ENCODE measurements around the gene GMEB2. TPM values are rescaled to one million over a fixed set of nuclear protein-coding genes. Genes with fewer than 3 reads are reported as not detected.
"Not testable (repeated sequence)": the region's sequence is repeated elsewhere in the genome, so short reads cannot be mapped to it uniquely, and the experiment has no call there.

GMEB2 gene
- total RNA-seq, 1 donor from 2014 or later = 10.0 TPM

GRCh38 chr20:63573647-63574131 is 53.2 kb downstream of the GMEB2 start:
- DNase-seq (ENCODE audit: low read depth, low spot score) = no peak

GRCh38 chr20:63572788-63573646 is 53.9 kb downstream of the GMEB2 start:
- DNase-seq (ENCODE audit: low read depth, low spot score) = no peak

- no peak for DNase-seq (ENCODE audit: low read depth, low spot score)
Observed at GRCh38 chr20:63572071-63572787, 54.7 kb downstream of the GMEB2 start.

- not testable (repeated sequence) for DNase-seq (ENCODE audit: low read depth, low spot score)
Observed at GRCh38 chr20:63571087-63571478, 55.8 kb downstream of the GMEB2 start.

GRCh38 chr20:63570281-63571086 is 56.4 kb downstream of the GMEB2 start:
- DNase-seq (ENCODE audit: low read depth, low spot score) = no peak

GRCh38 chr20:63568986-63569949 is 57.6 kb downstream of the GMEB2 start:
- DNase-seq (ENCODE audit: low read depth, low spot score) = no peak

- no peak for DNase-seq (ENCODE audit: low read depth, low spot score)
Observed at GRCh38 chr20:63568170-63568981, 58.5 kb downstream of the GMEB2 start.

GRCh38 chr20:63567386-63568169 is 59.3 kb downstream of the GMEB2 start:
- DNase-seq (ENCODE audit: low read depth, low spot score) = no peak

- no peak for DNase-seq (ENCODE audit: low read depth, low spot score)
Observed at GRCh38 chr20:63567136-63567385, 59.8 kb downstream of the GMEB2 start.

- DNase-seq (ENCODE audit: low read depth, low spot score) = no peak
Observed at GRCh38 chr20:63566395-63567135, 60.3 kb downstream of the GMEB2 start.

GRCh38 chr20:63565699-63566335 is 61.1 kb downstream of the GMEB2 start:
- DNase-seq (ENCODE audit: low read depth, low spot score) = no peak

GRCh38 chr20:63565021-63565698 is 61.7 kb downstream of the GMEB2 start:
- DNase-seq (ENCODE audit: low read depth, low spot score) = no peak

- no peak for DNase-seq (ENCODE audit: low read depth, low spot score)
Observed at GRCh38 chr20:63564036-63564810, 62.7 kb downstream of the GMEB2 start.

- no peak for DNase-seq (ENCODE audit: low read depth, low spot score)
Observed at GRCh38 chr20:63563225-63563935, 63.5 kb downstream of the GMEB2 start.

- DNase-seq (ENCODE audit: low read depth, low spot score) = no peak
Observed at GRCh38 chr20:63562461-63563224, 64.3 kb downstream of the GMEB2 start.
